Breast epithelium (tissue), 3 donors: ENCODE measurements around the gene LIPI.

Experiments
- POLR2A ChIP-seq: fragments of 450-650 bp; IDR thresholded peaks from one replicate; pipeline ENCODE4 v1.6.1; 2016; ENCODE audit warnings: antibody characterized with exemption, mild to moderate bottlenecking, moderate library complexity
- TF ChIP-seq, protein P1 (sequence below), 3 donors: fragments of 450-650 bp; IDR thresholded peaks; one replicate each; pipeline ENCODE4 v1.5.1; 2016 to 2017; ENCODE audit warnings: antibody characterized with exemption in 3 of 3, mild to moderate bottlenecking in 3 of 3, moderate library complexity in 3 of 3

DNA sequence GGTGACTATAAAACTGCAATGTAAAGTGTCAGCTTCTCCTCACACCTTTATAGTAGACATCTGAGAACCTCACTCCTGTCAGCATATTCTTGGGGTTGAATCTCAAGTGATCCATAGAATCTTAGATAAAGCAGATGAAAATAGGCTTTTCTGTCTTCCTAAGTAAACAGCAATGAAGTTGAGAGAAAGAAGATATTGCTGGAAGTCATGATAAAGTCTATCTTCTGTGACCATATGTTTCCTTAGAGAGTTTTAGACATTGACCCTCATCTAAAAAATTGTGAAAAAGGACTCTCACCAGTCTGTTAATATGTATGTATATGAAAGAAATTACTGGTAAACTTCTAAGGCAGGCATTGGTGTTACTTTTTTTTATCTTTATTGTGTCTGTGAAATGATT is 66.8 kb downstream of the LIPI start:
- TF ChIP-seq POLR2A = no peak
- TF ChIP-seq, protein P1, sequence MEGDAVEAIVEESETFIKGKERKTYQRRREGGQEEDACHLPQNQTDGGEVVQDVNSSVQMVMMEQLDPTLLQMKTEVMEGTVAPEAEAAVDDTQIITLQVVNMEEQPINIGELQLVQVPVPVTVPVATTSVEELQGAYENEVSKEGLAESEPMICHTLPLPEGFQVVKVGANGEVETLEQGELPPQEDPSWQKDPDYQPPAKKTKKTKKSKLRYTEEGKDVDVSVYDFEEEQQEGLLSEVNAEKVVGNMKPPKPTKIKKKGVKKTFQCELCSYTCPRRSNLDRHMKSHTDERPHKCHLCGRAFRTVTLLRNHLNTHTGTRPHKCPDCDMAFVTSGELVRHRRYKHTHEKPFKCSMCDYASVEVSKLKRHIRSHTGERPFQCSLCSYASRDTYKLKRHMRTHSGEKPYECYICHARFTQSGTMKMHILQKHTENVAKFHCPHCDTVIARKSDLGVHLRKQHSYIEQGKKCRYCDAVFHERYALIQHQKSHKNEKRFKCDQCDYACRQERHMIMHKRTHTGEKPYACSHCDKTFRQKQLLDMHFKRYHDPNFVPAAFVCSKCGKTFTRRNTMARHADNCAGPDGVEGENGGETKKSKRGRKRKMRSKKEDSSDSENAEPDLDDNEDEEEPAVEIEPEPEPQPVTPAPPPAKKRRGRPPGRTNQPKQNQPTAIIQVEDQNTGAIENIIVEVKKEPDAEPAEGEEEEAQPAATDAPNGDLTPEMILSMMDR (IDR thresholded peaks at IDR 0.05) = no peak
